A549 (cell line): ENCODE measurements around the gene HPGDS.

ENCODE experiments used
- CHD4 ChIP-seq: fragments of 200-600 bp; sonication (generic); IDR thresholded peaks from 2 replicates; pipeline ENCODE4 v1.6.1; 2016; ENCODE audit warnings: antibody characterized with exemption, mild to moderate bottlenecking, borderline replicate concordance
- JUN ChIP-seq, 2 experiments: fragments of >200 bp; sonication (Bioruptor Twin); formaldehyde crosslinking; IDR thresholded peaks; 2 replicates in 1 of 2; 3 replicates in 1 of 2; pipeline ENCODE4 v1.6.1; 2016 to 2017
- RFX5 ChIP-seq: fragments of 450-650 bp; IDR thresholded peaks from 2 replicates; pipeline ENCODE4 v1.7.1; 2014; ENCODE audit warnings: antibody characterized with exemption, mild to moderate bottlenecking, moderate library complexity
- ZSCAN20 ChIP-seq: fragments of 250-450 bp; sonication (Bioruptor Pico); IDR thresholded peaks from 2 replicates; pipeline ENCODE4 v1.8.0; 2022; ENCODE audit warnings: mild to moderate bottlenecking, moderate library complexity
- TF ChIP-seq, protein P1 (sequence below): fragments of >200 bp; sonication (Bioruptor Twin); formaldehyde crosslinking; IDR thresholded peaks from 3 replicates; pipeline ENCODE4 v1.5.1; 2016
- TF ChIP-seq, protein P2 (sequence below): IDR thresholded peaks from 2 replicates; pipeline ENCODE4 v1.6.1; 2012

DNA sequence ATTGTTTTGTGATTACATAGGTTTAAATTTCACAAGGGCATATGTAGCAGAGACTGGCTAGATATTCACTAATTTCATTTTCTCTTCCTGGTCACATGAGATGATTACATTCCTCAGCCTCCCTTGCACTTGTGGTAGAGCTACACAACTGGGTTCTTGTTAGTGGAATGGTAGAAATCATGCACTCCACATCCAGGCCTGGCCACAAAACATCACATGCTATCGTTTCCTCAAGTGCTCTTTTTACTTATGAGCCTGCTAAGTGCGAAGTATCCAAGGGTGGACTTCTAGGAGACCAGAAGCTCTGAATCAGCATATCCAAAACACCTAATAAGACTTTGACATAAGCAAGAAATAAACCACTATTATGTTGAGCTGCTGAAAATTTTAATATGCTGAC lies 26.4 kb upstream of the HPGDS start:
- TF ChIP-seq CHD4, result no peak
- no peak for TF ChIP-seq RFX5
- TF ChIP-seq, protein P1, sequence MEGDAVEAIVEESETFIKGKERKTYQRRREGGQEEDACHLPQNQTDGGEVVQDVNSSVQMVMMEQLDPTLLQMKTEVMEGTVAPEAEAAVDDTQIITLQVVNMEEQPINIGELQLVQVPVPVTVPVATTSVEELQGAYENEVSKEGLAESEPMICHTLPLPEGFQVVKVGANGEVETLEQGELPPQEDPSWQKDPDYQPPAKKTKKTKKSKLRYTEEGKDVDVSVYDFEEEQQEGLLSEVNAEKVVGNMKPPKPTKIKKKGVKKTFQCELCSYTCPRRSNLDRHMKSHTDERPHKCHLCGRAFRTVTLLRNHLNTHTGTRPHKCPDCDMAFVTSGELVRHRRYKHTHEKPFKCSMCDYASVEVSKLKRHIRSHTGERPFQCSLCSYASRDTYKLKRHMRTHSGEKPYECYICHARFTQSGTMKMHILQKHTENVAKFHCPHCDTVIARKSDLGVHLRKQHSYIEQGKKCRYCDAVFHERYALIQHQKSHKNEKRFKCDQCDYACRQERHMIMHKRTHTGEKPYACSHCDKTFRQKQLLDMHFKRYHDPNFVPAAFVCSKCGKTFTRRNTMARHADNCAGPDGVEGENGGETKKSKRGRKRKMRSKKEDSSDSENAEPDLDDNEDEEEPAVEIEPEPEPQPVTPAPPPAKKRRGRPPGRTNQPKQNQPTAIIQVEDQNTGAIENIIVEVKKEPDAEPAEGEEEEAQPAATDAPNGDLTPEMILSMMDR, result no peak
- no peak for TF ChIP-seq JUN (IDR thresholded peaks at IDR 0.05)
- TF ChIP-seq ZSCAN20 (CRISPR knock-in tag), result no peak
- TF ChIP-seq, protein P2, sequence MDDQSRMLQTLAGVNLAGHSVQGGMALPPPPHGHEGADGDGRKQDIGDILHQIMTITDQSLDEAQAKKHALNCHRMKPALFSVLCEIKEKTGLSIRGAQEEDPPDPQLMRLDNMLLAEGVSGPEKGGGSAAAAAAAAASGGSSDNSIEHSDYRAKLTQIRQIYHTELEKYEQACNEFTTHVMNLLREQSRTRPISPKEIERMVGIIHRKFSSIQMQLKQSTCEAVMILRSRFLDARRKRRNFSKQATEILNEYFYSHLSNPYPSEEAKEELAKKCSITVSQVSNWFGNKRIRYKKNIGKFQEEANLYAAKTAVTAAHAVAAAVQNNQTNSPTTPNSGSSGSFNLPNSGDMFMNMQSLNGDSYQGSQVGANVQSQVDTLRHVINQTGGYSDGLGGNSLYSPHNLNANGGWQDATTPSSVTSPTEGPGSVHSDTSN, result no peak
